GM15510 (cell line): Measurements from ENCODE around the gene MIPOL1.

Experiments used
- POLR2A ChIP-seq: IDR thresholded peaks from 3 replicates; pipeline ENCODE4 v1.6.1; 2011; ENCODE audit warnings: borderline replicate concordance; ENCODE audit not compliant: insufficient read length; ENCODE audit errors: extremely low read depth

The MIPOL1 gene

DNA sequence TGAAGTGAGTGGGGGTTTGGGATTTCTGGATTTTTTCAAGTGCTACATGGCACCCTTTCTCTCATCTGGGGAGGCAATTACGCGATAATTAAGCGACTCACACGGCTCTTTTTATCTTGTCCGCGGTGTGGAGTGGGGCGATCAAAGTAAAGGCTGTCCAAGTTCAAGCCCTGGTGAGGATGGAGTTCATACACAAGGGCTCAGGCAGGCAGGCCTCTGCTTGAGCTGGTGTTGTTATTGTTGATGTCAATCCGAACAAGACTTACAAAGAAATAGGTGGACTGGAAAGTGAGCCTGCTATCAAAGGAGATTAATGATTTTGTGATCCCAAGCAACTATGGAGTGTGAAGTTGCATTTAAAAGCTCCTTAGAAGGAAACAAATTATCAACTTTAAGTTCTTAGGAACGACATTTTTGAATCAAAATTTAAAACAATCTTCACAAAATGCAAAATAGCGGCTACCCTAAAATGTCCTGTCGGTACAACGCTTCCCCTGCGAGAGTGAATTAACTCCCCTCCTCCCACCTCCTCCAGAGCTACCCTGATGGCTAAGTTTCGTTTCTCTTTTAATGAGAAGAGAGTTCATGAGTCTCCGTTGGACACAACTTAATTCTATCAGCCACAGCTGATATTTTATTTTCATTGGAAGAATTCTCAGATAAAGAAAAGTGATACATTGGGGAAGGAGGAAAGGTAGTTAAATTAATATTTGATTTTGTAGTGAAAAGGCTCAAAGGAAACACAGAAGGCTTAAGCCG lies 391.4 kb downstream of the MIPOL1 start:
- TF ChIP-seq POLR2A = no peak

GRCh38 chr14:37589715-37590427 lies 392.1 kb downstream of the MIPOL1 start:
- TF ChIP-seq POLR2A = no peak

GRCh38 chr14:37590428-37591139 lies 392.8 kb downstream of the MIPOL1 start:
- TF ChIP-seq POLR2A = no peak

DNA sequence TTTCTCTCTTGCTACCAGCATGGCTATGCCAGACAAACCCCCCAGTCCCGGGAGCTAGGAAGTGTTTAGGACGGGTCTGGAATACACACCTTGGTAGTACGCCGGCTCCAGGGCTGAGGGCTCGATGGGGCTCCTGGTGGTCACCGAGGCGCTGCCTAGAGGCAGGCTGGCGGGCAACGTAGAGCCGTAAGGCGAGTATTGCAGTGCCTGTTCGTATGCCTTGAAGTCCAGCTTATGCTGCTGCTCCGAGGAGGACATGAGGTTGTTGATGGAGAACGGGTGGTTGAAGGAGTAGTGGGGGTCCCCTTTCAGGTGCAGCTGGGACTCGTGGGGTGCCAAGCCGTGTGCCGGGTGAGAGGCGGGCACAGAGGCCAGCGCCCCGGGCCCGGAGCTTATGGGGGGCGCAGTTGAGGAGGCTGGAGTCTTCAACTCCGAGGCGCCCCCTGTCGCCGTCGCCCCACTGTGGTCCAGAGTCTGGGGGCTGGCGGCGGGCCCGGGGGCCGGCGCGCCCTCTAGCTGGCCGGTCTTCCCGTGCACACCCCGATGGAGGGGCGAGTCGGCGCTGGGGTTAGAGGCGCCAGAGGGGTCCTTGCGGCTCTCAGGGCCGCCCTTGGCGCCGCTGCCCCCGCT lies 393.7 kb downstream of the MIPOL1 start:
- TF ChIP-seq POLR2A = no peak

DNA sequence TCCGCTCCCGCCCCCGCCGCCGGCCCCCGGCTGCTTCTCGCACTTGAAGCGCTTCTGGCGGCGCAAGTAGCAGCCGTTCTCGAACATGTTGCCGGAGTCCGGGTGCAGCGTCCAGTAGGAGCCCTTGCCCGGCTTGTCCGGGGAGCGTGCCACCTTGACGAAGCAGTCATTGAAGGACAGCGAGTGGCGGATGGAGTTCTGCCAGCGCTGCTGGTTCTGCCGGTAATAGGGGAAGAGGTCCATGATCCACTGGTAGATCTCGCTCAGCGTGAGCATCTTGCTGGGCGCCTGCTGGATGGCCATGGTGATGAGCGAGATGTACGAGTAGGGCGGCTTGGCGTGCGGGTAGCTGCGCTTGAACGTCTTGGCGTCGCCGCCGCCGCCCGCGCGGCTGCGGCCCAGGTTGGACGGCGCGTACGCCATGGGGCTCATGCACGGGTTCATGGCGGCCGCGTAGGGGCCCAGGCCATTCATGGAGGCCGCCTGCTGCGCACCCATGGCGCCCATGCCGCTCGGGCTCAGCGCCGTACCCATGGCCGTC lies 394.3 kb downstream of the MIPOL1 start:
- TF ChIP-seq POLR2A = no peak

DNA sequence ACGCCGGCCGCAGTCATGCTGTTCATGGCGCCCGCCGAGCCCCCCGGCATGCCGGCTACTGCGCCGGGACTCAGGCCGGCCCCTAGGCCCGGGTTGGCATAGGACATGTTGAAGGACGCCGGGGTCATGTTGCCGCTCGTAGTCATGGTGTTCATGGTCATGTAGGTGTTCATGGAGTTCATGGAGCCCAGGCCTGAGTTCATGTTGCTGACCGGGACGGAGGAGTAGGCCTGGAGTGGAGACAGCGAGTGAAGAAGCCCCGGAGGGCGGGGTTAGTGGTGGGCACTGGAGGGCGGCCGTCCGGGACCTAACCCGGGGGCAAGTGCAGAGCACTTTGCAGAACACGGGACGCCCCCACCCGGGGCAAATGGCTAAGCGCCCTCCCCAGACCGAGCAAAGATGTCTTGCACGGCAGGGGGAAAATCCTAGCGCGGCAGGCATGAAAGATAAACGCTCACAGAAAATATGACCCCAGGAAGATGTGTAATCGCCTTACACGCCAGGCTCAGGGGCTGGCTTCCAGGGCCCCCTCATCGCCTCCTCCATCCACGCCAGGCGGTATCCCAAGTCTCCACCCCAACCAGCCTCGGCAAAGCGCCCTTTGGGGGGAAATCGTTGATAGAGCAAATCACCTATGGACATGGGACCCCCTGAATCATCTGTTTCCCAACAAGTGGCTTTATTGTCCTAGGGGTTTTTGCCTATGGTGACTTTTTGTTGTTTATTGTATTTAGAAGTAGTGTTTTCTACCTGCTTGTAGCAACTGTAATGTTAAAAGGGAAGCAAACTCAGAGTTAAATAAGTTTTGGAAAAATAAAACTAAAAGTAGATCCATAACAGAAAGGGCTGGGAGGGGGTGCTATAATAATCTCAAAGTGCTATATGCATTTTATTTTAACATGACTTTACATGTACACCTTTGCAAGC lies 395.0 kb downstream of the MIPOL1 start:
- TF ChIP-seq POLR2A = no peak

DNA sequence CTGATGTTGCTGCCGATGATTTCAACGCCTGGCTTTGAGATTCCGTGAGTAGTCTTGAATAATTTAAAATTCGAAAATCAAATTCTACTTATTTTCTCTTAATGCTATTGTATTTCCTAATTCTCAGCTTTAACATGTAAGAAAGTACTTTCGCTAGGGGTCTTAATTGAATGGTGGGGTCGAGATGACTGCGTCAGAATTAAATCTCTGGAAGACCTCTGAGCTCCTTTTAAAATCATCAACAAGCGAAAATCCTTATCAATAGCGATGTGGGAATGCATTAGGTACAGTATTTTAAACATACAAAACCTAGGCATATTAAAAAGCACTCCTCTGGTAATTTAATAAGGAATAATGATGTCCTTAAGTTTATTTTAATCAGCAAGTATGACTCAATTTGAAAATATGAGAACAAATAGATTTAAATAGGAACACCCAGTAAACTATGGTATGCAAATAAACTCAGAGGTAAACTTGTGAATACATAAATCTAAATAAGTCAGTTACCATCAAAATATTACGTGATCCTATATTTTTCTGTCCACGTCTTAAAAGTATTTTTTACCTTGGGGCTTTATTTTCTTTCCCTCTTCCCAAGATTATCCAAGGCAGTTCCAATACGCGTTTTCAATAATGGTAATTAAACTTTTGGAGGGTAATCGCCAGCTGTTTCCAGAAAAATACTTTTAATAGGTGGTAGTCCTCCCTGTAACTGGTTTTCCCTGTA lies 395.9 kb downstream of the MIPOL1 start:
- no peak for TF ChIP-seq POLR2A

DNA sequence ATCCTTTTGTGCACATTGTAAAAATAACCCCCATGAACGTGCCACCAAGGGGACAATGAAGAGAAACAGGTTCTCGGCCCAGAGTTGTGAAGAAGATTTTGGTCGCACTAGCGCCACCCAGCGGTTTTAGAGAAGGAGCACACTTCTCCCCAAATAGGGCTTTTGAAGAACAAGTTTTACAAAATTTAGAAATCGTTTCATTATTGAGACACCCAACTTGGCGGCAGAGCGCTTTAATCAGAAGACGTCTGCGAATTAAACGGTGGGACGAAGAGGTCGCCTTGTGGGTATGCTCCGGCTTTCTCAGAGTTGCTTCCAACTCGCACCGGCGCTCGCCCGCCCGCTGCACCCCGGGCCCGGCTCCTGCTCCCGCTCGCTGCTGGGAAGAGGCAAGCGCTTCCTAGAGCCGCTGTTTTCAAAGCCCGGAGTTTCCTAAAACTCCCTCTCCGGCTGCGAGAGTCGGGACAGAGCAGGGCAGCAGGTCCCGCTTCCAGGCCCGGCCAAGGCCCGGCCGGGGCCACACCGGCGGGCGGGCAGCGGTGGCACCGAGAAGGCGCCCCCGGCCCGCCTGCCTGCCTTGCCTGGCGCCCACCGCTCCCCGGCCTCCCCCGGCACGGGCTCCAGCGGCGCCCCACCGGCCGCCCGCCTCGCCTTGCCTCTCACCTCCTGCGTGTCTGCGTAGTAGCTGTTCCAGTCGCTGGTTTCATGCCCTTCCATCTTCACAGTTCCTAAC lies 396.7 kb downstream of the MIPOL1 start:
- TF ChIP-seq POLR2A = no peak

- no peak for TF ChIP-seq POLR2A
These were observed 397.5 kb downstream of the MIPOL1 start, which contains the start of the genes FOXA1 and TTC6 for GRCh38 chr14:37594971-37595808. TSS of gene FOXA1 (minus strand) at chr14:37595249. CDS start at chr14:37594972, 277 bp downstream. TSS of gene TTC6 (plus strand) at chr14:37595629. CDS start at chr14:37622065, 26,436 bp downstream.

GRCh38 chr14:37595809-37596621 lies 398.3 kb downstream of the MIPOL1 start:
- TF ChIP-seq POLR2A = no peak
